ENCODE data around the gene LHFPL6.
A peak's percentile ranks its signal among the peaks of the same experiment; 100 is the strongest.

The LHFPL6 gene

DNA sequence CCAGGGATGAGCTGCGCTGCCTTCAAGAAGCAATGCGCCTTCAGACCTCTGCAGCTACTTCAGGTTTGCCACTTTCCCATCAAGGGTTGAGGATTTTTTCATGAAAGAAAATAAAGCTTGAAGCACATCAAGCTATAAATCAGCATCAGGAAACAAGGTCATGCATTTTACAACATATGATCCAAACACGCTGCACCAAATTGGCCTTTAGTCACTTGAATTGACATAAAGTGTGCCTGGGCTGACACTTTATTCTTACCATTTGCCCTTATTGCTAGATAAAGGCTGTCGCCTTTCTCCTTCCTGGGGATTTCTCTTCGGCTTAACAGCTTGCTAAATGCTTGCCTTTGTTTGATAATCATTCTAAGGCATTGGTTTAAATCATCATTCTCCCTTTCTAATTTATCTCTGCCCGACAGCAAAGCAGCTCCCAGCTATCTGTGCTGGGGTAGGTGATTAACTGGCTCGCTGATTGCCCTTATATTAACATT, 87.7 kb downstream of the LHFPL6 start:
- no peak for DNase-seq (ENCODE audit: low read depth in 2 of 2)

DNA sequence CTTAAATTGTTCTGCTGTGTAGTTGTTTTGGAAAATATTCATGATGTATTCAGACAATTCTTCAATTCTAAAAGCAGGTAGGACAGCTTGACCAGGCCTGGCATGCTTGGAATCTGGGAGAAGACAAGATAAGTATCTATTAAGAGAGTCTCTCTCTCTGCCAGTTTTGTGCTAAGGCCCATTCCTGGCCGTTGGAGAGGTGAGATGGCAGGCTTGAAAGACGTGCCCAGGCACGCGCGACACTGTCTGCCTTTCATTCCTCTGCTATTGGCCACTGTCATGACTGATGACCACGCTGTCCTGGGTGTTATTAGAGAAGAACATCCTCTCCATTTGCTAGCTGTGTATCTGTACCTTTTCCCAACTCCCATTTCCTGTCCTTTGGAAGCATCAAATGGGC, 90.3 kb downstream of the LHFPL6 start:
- no peak for DNase-seq (ENCODE audit: low read depth in 2 of 2)

- no peak for DNase-seq (ENCODE audit: low read depth in 2 of 2)
Measured at GRCh38 chr13:39510316-39510695, 92.7 kb downstream of the LHFPL6 start.

DNA sequence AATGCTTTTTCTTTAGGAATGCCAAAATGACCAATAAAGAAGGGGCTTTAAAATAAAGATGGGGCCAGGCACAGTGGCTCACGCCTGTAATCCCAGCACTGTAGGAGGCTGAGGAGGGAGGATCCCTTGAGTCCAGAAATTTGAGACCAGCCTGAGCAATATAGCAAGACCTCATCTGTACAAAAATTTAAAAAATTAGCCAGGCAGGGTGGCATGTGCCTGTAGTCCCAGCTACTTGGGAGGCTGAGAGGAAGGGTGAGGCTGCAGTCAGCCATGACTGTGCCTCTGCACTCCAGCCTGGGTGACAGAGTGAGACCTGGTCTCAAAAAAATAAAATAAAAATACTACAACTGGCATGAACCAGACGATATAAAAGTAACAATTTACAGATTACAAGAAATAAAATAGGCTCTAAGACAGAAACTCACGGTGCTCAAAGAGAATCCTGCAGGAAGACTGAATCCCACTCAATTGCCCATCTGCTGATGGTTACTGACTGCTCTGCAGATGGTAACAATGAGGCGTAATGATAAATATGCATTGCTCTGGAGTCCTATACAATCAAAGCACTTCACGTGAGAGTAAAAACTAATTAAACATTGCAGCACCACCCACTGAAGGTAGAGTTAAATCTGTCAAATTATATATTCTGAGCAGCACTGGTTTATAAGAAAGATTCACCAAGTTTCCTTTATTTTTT, 93.2 kb downstream of the LHFPL6 start:
- DNase-seq (ENCODE audit: low read depth in 2 of 2), result no peak

DNA sequence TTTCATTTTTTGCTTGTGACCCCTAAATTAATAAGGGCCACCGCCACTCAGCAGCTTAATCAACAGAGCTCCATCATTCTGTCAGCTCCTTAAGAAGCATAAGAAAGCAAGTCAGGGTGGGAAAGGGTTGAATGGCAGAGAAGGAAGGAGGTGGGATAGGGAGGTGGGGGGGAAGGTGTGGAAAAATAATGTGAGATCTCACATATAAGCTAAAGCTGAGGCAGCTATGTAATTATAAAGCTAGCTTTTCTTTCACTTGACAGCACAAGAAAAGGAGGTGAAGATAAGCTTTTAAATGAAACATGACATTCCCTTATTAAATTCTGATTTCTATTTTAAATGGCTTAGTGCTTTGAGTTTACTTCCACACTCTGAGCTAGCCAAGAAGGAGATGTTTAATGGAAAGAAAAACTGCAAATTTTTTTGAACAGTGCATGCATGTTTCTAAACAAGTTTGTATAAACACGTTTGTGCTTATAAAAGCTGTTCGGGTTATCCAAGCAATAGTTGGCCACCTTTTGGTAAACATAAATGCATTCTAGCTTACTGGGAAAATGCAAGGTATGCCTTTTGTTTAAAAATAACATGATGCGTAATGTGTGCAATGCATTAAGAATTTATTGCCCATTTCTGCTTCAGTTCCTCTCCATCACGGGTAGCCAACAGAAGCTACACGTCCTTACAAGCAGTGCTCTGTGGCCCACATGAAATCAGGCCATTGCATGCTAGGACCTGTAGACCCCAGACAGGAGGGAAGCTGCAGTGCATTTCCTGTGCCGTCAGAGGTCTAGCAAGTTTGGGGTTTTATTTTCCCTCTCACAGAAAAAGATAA, 96.2 kb downstream of the LHFPL6 start:
- no peak for DNase-seq (ENCODE audit: low read depth in 2 of 2)

- DNase-seq (ENCODE audit: low read depth in 2 of 2), result no peak
Measured at GRCh38 chr13:39505151-39505550, 97.8 kb downstream of the LHFPL6 start.

DNA sequence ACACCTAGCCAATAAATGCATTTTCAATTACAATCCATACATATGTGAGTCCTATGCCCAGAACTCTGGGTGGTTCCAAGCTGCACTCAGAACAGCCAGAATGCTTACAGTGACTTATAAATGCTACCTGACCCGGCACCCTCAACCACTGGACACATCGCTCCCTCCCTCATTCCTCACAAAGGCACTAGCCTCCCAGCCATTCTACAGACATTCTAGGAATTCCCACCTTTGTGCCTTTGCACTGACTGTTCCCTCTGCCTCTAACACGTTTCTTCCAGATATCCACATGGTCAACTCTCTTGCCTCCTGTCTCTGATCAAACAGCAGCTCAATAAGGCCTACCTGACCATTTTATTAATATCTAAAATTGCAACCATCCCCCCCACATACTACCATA, 99.9 kb downstream of the LHFPL6 start:
- no peak for DNase-seq (ENCODE audit: low read depth in 2 of 2)

DNA sequence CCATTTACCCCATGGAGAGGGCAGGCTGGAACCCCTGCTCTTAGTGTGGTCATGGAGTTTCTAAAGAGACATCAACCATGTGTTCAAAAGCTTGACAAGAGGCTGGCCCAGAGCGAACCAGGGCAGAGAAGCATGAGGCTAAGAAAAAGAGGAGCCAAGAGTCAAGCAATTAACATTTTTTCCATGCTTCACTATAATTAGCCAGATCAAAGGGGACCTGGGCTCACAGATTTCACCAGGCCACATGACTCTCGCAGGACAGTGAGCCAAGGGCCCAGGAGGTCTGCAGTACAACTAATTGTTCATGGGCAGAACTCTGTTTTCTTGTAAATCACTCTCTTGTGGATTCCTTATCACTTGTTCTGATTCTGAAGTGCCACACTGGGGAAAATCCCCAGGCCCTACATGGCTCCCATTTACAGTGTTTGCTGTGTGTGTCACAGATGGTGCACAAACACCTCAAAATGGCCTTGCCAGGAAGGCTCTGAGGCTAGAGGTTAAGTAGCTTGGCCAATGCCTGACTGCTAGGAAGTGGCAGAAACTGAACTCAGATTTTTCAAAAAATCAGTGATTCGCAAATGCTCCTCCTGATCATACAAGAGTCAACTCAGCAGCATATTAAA, 101.2 kb downstream of the LHFPL6 start:
- DNase-seq (ENCODE audit: low read depth in 2 of 2), result no peak

DNA sequence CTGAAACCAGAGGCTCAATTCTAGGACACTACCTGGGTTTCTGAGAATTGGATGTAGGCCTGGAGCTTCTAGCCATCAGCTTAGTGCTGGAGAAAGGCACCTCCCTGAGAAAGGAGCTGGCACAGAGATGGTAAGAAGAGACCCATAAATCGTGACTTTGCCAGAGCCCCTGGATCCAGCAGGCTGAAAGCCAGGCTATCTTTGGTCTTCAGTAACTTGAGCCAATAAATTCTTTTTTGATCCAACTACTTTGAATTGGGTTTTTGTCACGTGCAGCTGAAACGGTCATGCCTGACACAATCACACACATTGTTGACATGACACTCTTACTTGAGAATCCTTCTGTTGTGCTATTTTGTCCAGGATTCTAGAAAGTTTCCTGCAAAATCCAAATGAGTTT, 103.4 kb downstream of the LHFPL6 start:
- no peak for DNase-seq (ENCODE audit: low read depth in 2 of 2)

GRCh38 chr13:39498471-39499114, 104.4 kb downstream of the LHFPL6 start:
- DNase-seq (ENCODE audit: low read depth in 2 of 2), result no peak

DNA sequence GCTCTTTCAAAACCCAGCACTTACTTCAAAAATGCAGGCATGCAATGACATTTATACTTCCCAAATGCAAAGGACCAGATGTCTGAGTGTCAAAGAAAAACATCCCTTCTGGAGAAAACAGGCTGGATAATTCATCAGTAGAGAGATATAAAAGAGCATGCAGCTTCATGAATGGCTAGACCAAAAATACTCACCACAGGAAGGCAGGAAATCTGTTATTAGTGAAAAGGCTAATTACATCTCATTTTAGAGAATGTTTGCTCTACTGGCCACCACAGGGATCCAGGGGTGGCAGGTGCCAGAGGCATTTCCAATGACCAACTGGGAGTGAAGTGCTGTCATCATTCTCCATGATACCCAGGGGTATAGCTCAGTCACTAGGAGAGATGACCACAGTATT, 106.5 kb downstream of the LHFPL6 start:
- DNase-seq (ENCODE audit: low read depth in 2 of 2), result no peak

DNA sequence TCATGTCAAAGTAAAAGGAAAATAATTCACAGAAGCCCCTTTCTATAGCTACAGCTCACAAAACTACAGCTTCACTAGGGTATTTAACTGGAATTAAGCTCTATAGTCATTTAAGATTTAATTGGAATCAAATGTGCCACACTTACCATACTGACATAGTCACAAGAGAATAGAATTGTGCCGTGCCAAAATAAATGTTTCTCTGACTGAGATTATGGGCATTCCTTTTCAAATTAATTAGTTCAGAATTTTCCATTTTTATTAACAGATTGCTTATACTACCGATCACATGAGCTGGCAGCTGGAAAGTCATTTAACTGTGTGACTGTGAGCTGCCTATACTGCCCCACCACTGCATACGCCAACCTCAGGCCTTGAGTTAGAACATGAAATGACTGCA, 108.4 kb downstream of the LHFPL6 start:
- no peak for DNase-seq (ENCODE audit: low read depth in 2 of 2)

GRCh38 chr13:39494006-39494405, 109.0 kb downstream of the LHFPL6 start:
- no peak for DNase-seq (ENCODE audit: low read depth in 2 of 2)

DNA sequence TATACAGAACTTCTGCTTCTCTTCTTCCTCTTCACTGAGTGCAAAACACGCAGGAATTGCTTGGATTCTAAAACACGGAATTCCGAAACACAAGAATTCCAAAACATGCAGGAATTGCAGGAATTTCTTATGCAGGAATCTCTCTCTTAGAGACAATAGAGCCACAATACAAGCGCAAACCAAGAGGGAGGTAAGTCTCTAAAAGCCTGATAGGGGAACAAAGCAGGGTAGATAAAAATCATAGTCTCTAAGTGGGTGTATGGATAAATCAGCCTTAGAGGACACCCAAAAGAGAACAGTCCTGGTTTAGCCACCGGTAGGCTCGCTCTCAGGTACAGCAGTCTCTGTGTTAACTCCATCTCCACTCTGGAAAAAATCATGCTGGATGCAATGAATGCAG, 112.9 kb downstream of the LHFPL6 start:
- no peak for DNase-seq (ENCODE audit: low read depth in 2 of 2)

DNA sequence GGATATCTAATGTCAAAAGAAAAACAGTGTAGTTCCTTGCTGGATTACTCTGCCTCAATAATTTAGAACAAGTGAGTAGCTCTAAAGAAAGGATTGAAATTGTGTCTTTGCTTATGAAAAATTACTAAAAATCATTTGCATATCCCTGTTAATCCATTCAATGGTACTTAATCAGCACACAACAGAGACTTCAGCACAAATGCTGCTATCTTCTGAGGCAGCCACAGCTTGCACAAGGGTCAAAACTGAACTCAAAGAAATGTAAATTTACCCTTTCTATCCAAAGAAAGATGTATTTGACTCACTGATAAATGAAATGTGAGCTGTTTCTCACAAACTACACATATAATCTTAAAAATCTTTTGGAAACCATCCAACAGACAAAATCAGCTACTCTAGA, 116.2 kb downstream of the LHFPL6 start:
- DNase-seq (ENCODE audit: low read depth in 2 of 2), result no peak

DNA sequence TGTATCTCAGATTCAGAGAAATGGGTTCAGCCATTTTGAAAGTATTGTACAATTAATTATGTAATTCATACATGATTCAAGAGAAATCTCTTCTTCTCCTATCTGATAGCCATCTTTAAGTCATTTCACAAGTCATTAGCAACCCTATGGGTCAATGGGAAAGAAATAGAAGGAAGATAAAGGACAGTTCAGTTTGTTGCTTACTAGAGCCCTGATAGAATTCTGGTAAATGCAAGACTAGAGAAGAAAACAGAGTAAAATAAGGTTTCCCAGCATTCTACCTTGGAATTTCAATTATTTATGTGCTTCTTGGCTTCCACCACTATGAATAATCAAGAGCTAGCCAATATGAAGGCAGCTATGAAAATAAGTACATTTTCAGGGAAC, 117.7 kb downstream of the LHFPL6 start:
- DNase-seq (ENCODE audit: low read depth in 2 of 2), result no peak

- peak; percentile 23 to 42 for DNase-seq (ENCODE audit: low read depth in 2 of 2)
Measured at GRCh38 chr13:39484506-39485313, 118.3 kb downstream of the LHFPL6 start.

GRCh38 chr13:39483326-39483725, 119.7 kb downstream of the LHFPL6 start:
- no peak for DNase-seq (ENCODE audit: low read depth in 2 of 2)

- DNase-seq (ENCODE audit: low read depth in 2 of 2), result no peak
Measured at GRCh38 chr13:39481491-39481890, 121.5 kb downstream of the LHFPL6 start.

GRCh38 chr13:39474600-39474999, 128.4 kb downstream of the LHFPL6 start:
- no peak for DNase-seq (ENCODE audit: low read depth in 2 of 2)

DNA sequence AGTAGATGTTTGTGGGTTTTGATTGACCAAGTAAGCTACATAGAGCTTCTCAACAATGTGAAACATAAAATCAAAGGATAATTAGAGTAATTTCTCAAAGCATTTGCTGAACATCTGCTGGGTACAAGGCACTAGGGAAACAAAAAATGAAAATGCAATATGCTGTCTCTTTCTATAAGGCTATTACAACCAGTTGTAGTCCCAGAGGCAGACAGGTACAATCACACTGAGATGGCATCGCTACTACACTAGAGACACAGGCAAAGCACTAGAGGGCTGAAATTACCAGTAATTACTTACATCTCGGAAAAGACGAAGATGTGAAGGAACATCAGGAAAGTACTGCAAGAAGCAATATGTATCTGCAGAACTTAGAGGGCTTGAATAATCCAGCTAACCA, 133.3 kb downstream of the LHFPL6 start:
- no peak for DNase-seq (ENCODE audit: low read depth in 2 of 2)

Measured in fibroblast of skin of left biceps (primary cell).